ENCODE measurements around the gene LRRC56. TPM values are rescaled to one million over a fixed set of nuclear protein-coding genes. Genes with fewer than 3 reads are reported as not detected.

LRRC56 gene
- total and polyA plus RNA-seq, 2 of the 13 experiments (the other 11 are each of a cell fraction or from before 2014, with no cell fraction given) = 0.11 to 0.29 TPM

- TF ChIP-seq ZBTB38 (CRISPR knock-in tag; IDR thresholded peaks at IDR 0.05) (no peak), AHR (CRISPR knock-in tag; IDR thresholded peaks at IDR 0.05) (no peak), ZNF724P (CRISPR knock-in tag; IDR thresholded peaks at IDR 0.05; ENCODE audit: borderline replicate concordance) (0 out of 2 replicates have a peak, but pooled peaks have one; percentile 6), POLR2G (IDR thresholded peaks at IDR 0.05; ENCODE audit: low read depth, low read length) (peak; percentile 61), ISL2 (CRISPR knock-in tag; IDR thresholded peaks at IDR 0.05) (0 out of 2 replicates have a peak, but pooled peaks have one; percentile 2), IKZF4 (CRISPR knock-in tag; IDR thresholded peaks at IDR 0.05; ENCODE audit: borderline replicate concordance, low read depth, not compliant biosample characterization) (no peak), ZNF713 (CRISPR knock-in tag; IDR thresholded peaks at IDR 0.05) (no peak), GMEB1 (CRISPR knock-in tag; IDR thresholded peaks at IDR 0.05; ENCODE audit: borderline replicate concordance) (peak; percentile 41; the same call in 1 of the 2 replicates), PAX8 (CRISPR knock-in tag; IDR thresholded peaks at IDR 0.05; ENCODE audit: borderline replicate concordance) (no peak), KLF12 (CRISPR knock-in tag; IDR thresholded peaks at IDR 0.05; ENCODE audit: borderline replicate concordance) (peak; percentile 82; the same call in 1 of the 2 replicates), ZNF777 (CRISPR knock-in tag; IDR thresholded peaks at IDR 0.05) (peak; percentile 47; the same call in 1 of the 2 replicates), ZNF232 (CRISPR knock-in tag; IDR thresholded peaks at IDR 0.05; ENCODE audit: borderline replicate concordance) (0 out of 2 replicates have a peak, but pooled peaks have one; percentile 2), SP140L (CRISPR knock-in tag; IDR thresholded peaks at IDR 0.05; ENCODE audit: borderline replicate concordance) (no peak), TBX2 (CRISPR knock-in tag; IDR thresholded peaks at IDR 0.05; ENCODE audit: borderline replicate concordance) (peak; percentile 33; the same call in 1 of the 2 replicates), PATZ1 (CRISPR knock-in tag; IDR thresholded peaks at IDR 0.05) (peak; percentile 38; the same call in 1 of the 2 replicates), HOXA3 (CRISPR knock-in tag; IDR thresholded peaks at IDR 0.05) (peak; percentile 80), ETV5 (CRISPR knock-in tag; IDR thresholded peaks at IDR 0.05; ENCODE audit: borderline replicate concordance) (0 out of 2 replicates have a peak, but pooled peaks have one; percentile 30), ATF6 (CRISPR knock-in tag; conservative IDR thresholded peaks at IDR 0.05) (no peak), ZNF282 (IDR thresholded peaks at IDR 0.05; ENCODE audit: partially characterized antibody) (no peak), MAZ (IDR thresholded peaks at IDR 0.05; ENCODE audit: borderline replicate concordance, low read depth, low read length) (peak; percentile 79), MAZ (CRISPR knock-in tag; IDR thresholded peaks at IDR 0.05; ENCODE audit: low read depth) (peak; percentile 82; the same call in 1 of the 2 replicates), ZNF773 (CRISPR knock-in tag; IDR thresholded peaks at IDR 0.05; ENCODE audit: borderline replicate concordance) (no peak; the same call in 1 of the 2 replicates), RAD21 (CRISPR knock-in tag; IDR thresholded peaks at IDR 0.05) (peak; percentile 52; the same call in 1 of the 2 replicates)
These were observed 31.2 kb downstream of the LRRC56 start (continued) for GRCh38 chr11:568306-569157.
